GM19463 (cell line): ENCODE results near the gene SLC22A25.
"Not testable (repeated sequence)": the region's sequence is repeated elsewhere in the genome, so short reads cannot be mapped to it uniquely, and the experiment has no call there.

ENCODE experiments used
- ATAC-seq: cut with Tn5 transposase; IDR thresholded peaks from one replicate; pipeline ENCODE4 v1.9.1; 2021; ENCODE audit warnings: mild to moderate bottlenecking, moderate library complexity; ENCODE audit not compliant: unreplicated experiment

The SLC22A25 gene

DNA sequence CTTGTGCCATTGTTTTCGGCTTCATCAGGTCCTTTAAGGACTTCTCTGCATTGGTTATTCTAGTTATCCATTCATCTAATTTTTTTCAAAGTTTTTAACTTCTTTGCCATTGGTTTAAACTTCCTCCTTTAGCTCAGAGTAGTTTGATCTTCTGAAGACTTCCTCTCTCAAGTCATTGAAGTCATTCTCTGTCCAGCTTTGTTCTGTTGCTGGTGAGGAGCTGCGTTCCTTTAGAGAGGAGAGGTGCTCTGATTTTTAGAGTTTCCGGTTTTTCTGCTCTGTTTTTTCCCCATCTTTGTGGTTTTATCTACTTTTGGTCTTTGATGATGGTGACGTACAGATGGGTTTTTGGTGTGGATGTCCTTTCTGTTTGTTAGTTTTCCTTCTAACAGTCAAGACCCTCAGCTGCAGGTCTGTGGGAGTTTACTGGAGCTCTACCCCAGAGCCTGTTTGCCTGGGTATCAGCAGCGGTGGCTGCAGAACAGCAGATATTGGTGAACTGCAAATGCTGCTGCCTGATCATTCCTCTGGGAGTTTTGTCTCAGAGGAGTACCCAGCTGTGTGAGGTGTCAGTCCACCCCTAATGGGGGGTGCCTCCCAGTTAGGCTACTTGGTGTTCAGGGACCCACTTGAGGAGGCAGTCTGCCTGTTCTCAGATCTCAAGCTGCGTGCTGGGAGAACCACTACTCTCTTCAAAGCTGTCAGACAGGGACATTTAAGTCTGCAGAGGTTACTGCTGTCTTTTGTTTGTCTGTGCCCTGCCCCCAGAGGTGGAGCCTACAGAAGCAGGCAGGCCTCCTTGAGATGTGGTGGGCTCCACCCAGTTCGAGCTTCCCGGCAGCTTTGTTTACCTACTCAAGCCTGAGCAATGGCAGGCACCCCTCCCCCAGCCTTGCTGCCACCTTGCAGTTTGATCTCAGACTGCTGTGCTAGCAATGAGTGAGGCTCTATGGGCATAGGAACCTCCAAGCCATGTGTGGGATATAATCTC is 7.6 kb downstream of the SLC22A25 start:
- not testable (repeated sequence) for ATAC-seq

DNA sequence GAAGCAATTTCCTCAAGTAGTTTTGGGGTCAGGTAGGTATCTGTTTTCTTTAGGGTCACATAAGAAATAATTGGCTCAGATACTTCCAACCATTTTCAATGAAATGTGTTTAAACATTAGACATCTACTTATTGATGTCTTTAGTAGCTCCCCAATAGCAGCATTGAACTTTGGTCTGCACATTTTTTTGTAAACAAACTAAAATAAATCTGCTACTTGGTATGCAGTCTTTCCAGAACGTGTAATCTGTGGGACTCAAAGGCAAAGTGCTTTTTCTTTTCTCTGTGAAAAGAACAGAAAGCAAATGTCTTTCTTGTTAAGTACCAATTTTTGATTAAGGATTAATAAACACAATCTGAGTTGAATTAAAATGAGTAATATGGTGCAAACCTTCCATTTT is 13.6 kb downstream of the SLC22A25 start:
- ATAC-seq, result no peak

DNA sequence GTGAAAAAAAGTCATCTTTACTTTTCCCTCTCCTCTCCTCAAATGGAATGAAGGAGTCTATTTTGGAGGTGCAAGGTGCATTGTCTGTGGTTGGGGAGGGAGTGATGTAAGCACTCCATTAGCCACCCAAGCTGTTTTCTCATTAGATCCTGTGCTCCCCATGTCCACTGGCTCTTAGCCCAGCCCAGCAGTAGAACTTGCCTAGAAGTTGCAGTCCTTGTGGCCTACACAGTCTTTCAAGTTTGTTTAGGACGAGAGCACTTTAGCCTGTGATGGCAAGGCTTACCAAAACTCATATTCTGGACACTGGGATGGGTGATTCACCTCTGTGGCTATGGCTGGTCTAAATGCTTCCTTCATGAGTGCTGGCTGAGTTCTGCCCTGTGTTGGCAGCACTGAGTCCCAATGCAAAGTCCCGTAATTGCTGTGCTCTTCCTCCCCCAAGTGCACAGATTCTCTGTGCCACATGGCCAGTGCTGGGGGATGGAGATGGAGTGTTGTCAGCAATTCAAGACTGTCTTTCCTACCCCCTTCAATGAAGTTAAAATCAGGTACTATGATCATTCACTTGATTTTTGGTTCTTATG is 15.8 kb downstream of the SLC22A25 start:
- no peak for ATAC-seq

DNA sequence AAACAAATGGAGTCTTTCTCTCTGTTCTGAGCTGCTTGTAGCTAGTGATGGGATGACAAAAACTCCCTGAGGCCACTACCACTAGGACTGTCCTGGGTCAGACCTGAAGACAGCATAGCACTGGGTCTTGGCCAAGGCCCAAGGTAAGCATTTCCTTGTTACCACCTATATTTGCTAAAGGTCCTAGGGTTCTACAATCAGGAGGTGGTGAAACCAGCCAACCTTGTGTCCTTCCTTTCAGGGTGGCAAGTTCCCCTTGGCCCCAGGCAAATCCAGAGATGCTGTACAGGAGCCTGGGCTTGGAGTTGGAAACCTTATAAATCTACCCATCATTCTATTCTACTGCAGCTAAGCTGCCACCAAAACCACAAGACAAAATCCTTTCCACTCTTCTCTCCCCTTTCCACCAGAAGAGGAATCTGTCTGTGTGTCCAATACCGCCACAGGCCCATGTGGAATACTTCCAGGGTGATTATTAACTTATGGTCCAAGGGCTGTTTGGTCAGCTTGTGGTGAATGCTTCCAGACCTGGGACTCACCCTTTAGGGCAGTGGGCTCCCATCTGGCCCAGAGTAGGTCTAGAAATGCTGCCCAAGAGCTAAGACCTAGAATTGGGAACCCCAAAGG is 16.8 kb downstream of the SLC22A25 start:
- no peak for ATAC-seq

DNA sequence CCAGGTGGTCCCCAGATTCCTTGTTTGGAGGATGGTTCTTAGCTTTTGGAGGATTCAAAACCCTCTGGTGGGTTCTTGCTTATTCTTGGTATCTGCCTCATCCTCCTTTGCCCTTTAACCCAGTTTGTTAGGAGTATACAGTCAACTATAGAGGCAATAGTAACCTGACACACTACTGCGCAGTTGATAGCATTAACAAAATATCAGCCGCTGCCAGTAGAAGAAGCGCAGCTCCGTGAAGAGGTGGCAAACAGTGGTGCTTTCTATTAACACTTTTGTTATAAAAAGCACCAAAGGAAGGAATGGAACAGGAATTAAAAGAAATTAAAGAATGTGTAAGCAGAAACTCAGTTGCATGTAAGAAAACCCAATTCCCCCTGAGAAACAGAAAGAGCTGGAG is 29.3 kb downstream of the SLC22A25 start:
- no peak for ATAC-seq

DNA sequence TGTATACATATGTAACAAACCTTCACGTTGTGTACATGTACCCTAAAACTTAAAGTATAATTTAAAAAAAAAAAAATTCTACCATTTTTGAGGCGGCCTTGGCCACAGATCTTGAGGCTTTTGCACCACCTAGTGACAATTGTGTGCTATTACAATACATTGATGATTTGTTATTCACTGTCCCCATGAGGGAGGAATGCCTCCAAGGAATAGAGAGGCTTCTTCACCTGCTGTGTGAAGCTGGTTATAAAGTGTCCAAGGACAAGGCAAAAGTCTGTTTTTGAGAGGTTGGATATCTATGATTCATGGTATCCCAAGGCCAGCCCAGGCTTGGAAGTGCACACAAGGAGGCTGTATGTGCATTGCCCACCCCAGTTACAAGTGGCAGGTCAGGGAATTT is 30.7 kb downstream of the SLC22A25 start:
- no peak for ATAC-seq

DNA sequence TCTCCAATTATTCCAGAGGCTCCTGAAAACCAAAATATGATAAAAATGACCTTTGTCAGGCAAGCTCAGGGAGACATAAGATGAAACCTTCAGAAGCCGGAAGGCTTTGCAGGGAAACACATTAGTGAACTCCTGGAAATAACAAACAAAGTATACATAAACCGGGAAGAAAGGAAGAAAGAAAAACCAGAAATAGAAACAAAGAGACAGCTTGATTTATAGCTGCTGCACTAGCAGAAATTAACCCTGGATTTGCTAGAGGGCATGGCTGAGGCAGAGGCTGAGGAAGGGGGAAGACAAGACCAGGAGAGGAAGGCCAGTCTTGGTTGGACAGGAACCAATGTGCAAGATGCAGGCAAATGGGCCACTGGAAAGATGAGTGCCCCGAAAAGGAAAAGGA is 33.3 kb downstream of the SLC22A25 start:
- no peak for ATAC-seq
